ENCODE results near the gene NOTCH1.

NOTCH1 gene

DNA sequence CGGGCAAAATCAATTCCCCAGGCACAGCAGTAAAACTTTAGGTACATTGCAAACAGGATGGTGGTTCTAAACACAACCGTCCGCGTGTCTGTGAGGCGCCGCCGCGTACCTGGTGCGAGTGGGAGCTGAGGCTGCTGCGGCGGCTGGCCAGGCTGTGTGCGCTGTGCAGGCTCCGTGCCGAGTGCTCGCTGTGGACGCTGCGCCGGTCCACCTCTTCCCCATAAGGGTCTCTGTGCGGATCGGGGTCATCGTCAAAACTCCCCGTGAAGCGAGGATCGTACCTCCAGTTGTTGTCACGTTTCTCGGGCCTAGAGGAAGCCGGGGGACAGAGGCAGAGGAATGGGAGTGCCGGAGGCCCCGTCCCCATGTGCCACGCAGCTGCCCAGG lies 79.7 kb downstream of the NOTCH1 start:
- no peak for DNase-seq (ENCODE audit: low read depth in 4 of 4, low spot score in 1 of 4)

- no peak for DNase-seq (ENCODE audit: low read depth in 4 of 4, low spot score in 1 of 4)
These were observed 80.2 kb downstream of the NOTCH1 start for GRCh38 chr9:136465500-136466154.

- DNase-seq (ENCODE audit: low read depth in 4 of 4, low spot score in 1 of 4), result no peak
These were observed 81.6 kb downstream of the NOTCH1 start for GRCh38 chr9:136464241-136464640.

- DNase-seq (ENCODE audit: low read depth in 4 of 4, low spot score in 1 of 4), result no peak
These were observed 82.3 kb downstream of the NOTCH1 start for GRCh38 chr9:136463578-136463977.

DNA sequence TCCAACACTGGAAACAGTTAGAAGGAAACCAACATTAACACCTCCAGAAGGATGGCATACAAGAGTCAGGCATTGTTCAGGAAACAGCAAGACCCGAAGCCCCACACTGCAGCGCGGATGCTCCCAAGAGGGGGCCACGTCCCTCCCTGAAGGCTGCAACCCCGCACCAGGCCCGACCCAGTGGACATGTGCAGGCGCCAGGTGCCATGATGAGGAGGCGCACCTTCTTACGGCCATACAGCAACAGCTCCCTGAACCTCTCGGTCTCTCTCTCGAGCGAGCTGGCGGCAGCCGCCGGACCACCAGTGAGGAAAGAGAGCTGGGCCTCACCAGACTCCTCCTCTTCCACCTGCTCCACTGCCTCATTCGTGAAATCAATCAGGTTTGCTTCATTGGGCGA lies 83.2 kb downstream of the NOTCH1 start:
- no peak for DNase-seq (ENCODE audit: low read depth in 4 of 4, low spot score in 1 of 4)

GRCh38 chr9:136460772-136461325 lies 85.0 kb downstream of the NOTCH1 start:
- DNase-seq (ENCODE audit: low read depth in 4 of 4, low spot score in 1 of 4), result no peak

DNA sequence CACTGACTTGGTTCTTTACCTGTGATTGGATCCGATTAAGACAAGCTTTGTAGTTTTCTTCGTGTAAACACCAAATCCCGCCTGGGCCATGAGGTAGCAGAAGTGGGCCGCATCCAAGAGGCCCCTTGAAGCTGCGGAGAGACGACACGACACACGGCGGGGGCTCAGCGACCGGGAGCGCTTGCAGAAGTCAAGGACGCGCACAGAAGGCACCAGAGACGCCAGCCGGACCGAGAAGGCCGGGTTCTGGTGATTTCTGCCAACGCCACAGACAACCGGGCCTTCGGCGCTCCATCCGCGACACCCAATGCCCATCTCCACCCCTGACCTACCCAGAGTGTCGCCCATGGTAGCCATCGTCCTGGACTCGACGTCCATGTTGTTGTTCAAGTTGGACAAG lies 86.4 kb downstream of the NOTCH1 start:
- no peak for DNase-seq (ENCODE audit: low read depth in 4 of 4, low spot score in 1 of 4)

- no peak for DNase-seq (ENCODE audit: low read depth in 4 of 4, low spot score in 1 of 4)
These were observed 88.5 kb downstream of the NOTCH1 start for GRCh38 chr9:136457326-136457725.

DNA sequence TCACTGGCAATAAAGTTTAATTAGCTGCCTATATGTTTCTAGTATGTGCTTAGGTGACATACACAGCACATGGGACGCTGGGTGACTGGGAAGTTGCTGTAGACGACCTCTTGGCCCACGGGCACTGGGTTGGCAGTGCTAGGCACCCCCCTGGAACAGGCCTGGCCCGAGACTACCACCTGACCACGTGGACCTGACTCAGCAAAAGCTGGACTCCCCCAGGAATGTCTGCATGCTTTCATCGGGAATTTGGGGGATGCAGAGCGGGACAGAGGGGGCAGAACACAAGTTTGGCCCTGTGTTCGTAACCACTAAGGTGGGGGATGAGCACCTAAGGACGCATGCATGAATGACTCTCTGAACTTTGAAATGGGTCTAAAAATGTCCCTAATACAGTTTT lies 89.6 kb downstream of the NOTCH1 start:
- no peak for DNase-seq (ENCODE audit: low read depth in 4 of 4, low spot score in 1 of 4)

DNA sequence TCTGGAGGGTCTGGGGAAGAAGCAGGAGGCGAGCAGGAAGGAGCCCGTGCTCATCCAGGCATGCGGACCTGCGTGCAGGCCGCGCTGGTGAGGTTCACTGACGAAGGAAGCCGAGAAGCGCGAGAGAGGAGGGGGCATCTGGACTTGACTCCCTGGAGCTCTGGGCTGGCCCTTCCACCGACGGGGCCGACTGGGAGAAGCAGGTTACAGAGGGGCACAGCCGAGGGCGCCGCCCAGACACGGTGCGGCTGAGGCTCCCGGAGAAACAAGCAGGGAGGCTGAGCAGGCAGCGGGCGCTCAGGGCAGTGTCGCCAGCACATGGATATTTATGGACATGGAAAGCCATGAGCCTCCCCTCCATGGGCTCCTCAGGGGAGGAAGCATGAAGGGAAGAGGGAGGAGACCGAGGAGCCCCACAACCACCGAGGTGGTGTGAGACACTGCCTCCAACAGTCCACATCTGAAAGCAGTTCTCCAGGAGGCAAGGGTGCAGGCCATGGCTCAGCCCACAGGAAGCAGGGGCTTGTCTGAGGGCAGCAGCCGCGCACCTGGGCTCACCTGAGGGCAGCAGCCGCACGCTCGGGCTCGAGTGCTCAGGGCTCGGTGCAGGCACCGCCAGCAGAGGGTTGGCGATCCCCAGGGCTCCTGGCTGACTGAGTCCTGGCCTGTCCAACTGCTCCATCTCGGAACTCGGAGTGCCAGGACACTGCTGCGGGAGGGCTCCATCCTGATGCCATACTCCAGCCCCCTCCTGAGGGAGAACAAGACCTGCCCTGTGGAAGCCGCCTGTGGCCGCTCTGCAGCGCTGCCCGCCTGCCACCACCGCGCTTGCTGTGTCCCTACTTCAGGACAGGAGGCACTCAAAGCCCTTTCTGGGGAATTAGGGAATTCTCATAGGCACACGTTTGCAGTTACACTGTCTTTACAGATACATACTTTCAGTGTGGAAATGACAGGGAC lies 90.5 kb downstream of the NOTCH1 start:
- no peak for DNase-seq (ENCODE audit: low read depth in 4 of 4, low spot score in 1 of 4)

DNA sequence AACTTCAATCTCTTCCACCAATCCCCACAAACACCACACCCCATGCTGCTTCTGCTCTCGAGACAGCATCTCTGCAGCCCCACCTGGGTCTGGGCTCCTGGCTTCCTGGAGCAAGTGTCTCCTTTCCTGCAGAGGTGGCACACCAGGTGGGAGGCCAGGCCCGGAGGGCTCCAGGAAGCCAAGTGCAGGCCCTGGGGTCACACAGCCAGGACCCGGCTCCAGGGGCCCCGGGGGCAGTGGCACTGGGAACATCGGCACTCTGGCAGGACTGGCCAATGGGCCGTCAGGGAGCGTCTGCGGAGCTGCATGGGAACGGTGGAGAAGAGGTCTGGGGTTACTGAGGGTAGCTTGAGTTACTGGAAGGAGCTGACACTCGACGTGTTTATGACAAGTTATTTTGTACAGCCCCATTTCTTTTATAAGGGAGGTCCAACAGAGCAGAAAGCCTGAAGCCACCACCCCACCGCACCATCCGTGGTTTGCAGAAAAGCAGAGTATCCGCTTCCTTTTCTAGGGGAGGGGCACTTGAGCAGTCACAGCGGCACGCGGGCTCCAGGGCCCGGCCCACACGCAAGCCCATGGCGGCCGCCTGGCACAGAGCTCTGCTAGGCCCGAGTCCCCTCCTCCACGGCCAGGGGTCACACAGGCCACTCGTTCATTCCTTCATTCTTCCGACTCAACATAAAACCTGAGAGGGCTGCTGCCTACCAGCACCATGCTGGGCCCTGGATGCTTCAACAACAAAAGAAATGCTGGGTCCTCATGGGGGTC lies 91.6 kb downstream of the NOTCH1 start:
- no peak for DNase-seq (ENCODE audit: low read depth in 4 of 4, low spot score in 1 of 4)

GRCh38 chr9:136453326-136453725 lies 92.5 kb downstream of the NOTCH1 start:
- no peak for DNase-seq (ENCODE audit: low read depth in 4 of 4, low spot score in 1 of 4)

GRCh38 chr9:136451221-136451877 lies 94.5 kb downstream of the NOTCH1 start:
- DNase-seq (ENCODE audit: low read depth in 4 of 4, low spot score in 1 of 4), result no peak

DNA sequence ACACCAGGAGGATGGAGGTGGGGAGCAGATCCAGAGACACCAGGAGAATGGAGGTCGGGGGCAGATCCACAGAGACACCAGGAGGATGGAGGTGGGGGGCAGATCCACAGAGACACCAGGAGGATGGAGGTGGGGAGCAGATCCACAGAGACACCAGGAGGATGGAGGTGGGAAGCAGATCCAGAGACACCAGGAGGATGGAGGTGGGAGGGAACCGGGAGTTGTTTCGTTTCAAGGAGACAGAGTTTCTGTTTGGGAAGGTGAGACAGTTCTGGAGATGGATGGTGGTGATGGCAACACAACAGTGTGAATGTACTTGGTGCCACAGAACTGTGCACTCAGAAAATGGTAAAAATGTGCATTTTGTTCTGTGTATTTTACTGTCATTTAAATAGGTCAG lies 97.2 kb downstream of the NOTCH1 start:
- DNase-seq (ENCODE audit: low read depth in 4 of 4, low spot score in 1 of 4), result no peak

DNA sequence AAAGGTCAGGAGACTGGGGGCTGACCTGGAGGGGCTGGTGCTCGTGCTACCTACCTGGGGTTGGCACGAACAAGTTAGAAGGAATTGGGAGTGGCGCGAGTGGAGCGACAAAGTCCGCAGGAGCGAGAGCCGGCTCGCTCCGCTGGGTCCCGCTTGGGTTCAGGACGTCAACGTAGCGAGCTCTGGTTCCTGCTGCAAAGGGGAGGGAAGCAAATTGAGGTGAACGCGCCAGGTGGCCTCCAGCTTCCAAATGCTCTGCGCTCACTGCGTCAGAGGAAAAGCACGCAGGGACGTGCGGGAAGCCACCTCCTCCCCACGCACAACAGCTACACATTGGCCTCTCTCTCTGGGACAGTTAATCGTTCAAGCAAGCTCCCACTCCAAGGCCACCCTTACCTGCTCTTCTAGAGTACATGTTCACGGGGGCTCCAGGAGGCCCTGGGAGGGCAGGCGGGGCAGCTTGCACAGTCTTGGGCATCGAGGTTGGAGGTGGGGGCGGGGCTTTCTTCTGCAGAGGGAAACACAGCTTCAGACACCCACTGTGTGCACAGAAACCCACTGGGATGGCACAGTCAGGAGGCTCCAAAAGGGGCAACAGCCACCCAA lies 98.6 kb downstream of the NOTCH1 start:
- no peak for DNase-seq (ENCODE audit: low read depth in 4 of 4, low spot score in 1 of 4)

GRCh38 chr9:136445799-136446198 lies 100.0 kb downstream of the NOTCH1 start:
- no peak for DNase-seq (ENCODE audit: low read depth in 4 of 4, low spot score in 1 of 4)

All from stimulated activated CD4-positive, alpha-beta T cell treated with anti-CD3 and anti-CD28 coated beads, Interleukin-1b, Interleukin-23, amount 100 ng/mL, for 24 hours (primary cell).